ENCODE measurements around the gene SRCAP. TPM values are rescaled to one million over a fixed set of nuclear protein-coding genes. Genes with fewer than 3 reads are reported as not detected.

Gene SRCAP
- polyA plus RNA-seq, 1 of the 3 experiments (the other 2 are of a cell fraction) = 5.6 TPM

GRCh38 chr16:30760577-30761426, 61.8 kb downstream of the SRCAP start:
- WGBS (ENCODE audit: low lambda C conversion rate) = 44% methylated on average over 26 of the region's 26 CpGs
- peaks cover 7% of the 10 kb centered on the region for H3F3A ChIP-seq (replicated peaks; ENCODE audit: insufficient read depth)
- H3K4me1 ChIP-seq (ENCODE audit: control insufficient read depth in 1 of 2, insufficient read depth in 2 of 2, low read depth in 1 of 2, low read length in 1 of 2) = peaks cover 15 to 26% of the 10 kb centered on the region in 2 experiments
- H3K36me3 ChIP-seq (replicated peaks in 1 of 2; ENCODE audit: control insufficient read depth in 1 of 2, insufficient read depth in 2 of 2, low read length in 1 of 2) = peaks cover 23 to 57% of the 10 kb centered on the region in 2 experiments
- POLR2A ChIA-PET = interaction anchor here (1.7 kb wide), 1 partner anchor 13 kb away, joined by 10 read pairs; the partner anchor contains the start of gene PHKG2
- CTCF ChIA-PET = interaction anchor here (1.1 kb wide), 1 partner anchor 54 kb away, joined by 3 read pairs; no protein-coding TSS in a partner anchor
- H3K9me3 ChIP-seq = no peaks in the 10 kb centered on the region
- H4K20me1 ChIP-seq (ENCODE audit: insufficient read depth) = no peaks in the 10 kb centered on the region
- peak overlapping the region; percentile 89 for H3K9ac ChIP-seq
- H3K79me2 ChIP-seq (ENCODE audit: insufficient read depth) = peaks cover 48% of the 10 kb centered on the region
- peak overlapping the region; percentile 70 for H2AFZ ChIP-seq (ENCODE audit: low read depth)
- no peaks in the 10 kb centered on the region for H3K27me3 ChIP-seq (ENCODE audit: insufficient read depth)
- peak overlapping the region; percentile 77 to 79 for H3K27ac ChIP-seq (ENCODE audit: low read depth in 2 of 2, low read length in 1 of 2)
- H3K4me3 ChIP-seq (ENCODE audit: low read depth in 2 of 2, low read length in 1 of 2) = peak overlapping the region; percentile 95 to 97
- peak overlapping the region; percentile 100 for H3K4me2 ChIP-seq
- H3K9me2 ChIP-seq = no peaks in the 10 kb centered on the region
- no peak for DNase-seq
- TF ChIP-seq FOXM1 (IDR thresholded peaks at IDR 0.05; ENCODE audit: low read depth) (no peak), MEF2A (IDR thresholded peaks at IDR 0.05; ENCODE audit: borderline replicate concordance, low read depth) (no peak), USF2 (IDR thresholded peaks at IDR 0.05; ENCODE audit: borderline replicate concordance, low read depth, low read length) (no peak), MXI1 (IDR thresholded peaks at IDR 0.05; ENCODE audit: low read depth, low read length) (no peak), IRF3 (IDR thresholded peaks at IDR 0.05; ENCODE audit: low read depth, low read length) (no peak), SMC3 (IDR thresholded peaks at IDR 0.05; ENCODE audit: low read depth, low read length) (no peak), CTCF (IDR thresholded peaks at IDR 0.05) (no peak), ZBTB33 (IDR thresholded peaks at IDR 0.05; ENCODE audit: borderline replicate concordance, low read depth) (no peak), ELF1 (IDR thresholded peaks at IDR 0.05) (no peak), EZH2phosphoT487 (IDR thresholded peaks at IDR 0.05; ENCODE audit: borderline replicate concordance, low read depth) (no peak), MAX (IDR thresholded peaks at IDR 0.05; ENCODE audit: low read depth) (no peak), TEAD4 (IDR thresholded peaks at IDR 0.05; ENCODE audit: borderline replicate concordance, insufficient read depth) (no peak), EP300 (IDR thresholded peaks at IDR 0.05; ENCODE audit: borderline replicate concordance in 1 of 2, low read depth in 1 of 2, low read length in 1 of 2) (no peak), RAD21 (IDR thresholded peaks at IDR 0.05; ENCODE audit: low read length) (no peak), TCF12 (IDR thresholded peaks at IDR 0.05) (no peak), PBX3 (IDR thresholded peaks at IDR 0.05) (no peak)
